Heart left ventricle (tissue), 16 donors: Measurements from ENCODE around the gene ADGRA1. TPM values are rescaled to one million over a fixed set of nuclear protein-coding genes. Genes with fewer than 3 reads are reported as not detected.

Source experiments
- ATAC-seq, 4 donors: fragments of 200-7000 bp; cut with Tn5 transposase; one replicate each; pipeline ENCODE4 v1.9.1; 2020 to 2022; ENCODE audit warnings: moderate library complexity in 4 of 4, mild to moderate bottlenecking in 3 of 4, moderate number of reproducible peaks in 1 of 4
- DNase-seq, 5 donors: peaks; one replicate each; pipeline ENCODE4 v3.0.0-alpha.2; 2020
- H3K27ac ChIP-seq, 12 donors: fragments of 200-600 bp; sonication (generic) in 4 of 12; one replicate each; pipeline versions ENCODE4 v1.5.0 to v1.8.0; 2016 to 2022; ENCODE audit warnings: mild to moderate bottlenecking in 2 of 12
- H3K27me3 ChIP-seq, 9 donors: fragments of 200-600 bp; sonication (generic) in 2 of 9; one replicate each; pipeline versions ENCODE4 v1.5.1 to v1.8.0; 2016 to 2022; ENCODE audit warnings: mild to moderate bottlenecking in 3 of 9
- H3K36me3 ChIP-seq, 9 donors: fragments of 200-600 bp; sonication (generic) in 2 of 9; one replicate each; pipeline versions ENCODE4 v1.5.0 to v1.8.0; 2018 to 2022; ENCODE audit warnings: mild to moderate bottlenecking in 2 of 9
- H3K4me1 ChIP-seq, 12 donors: fragments of 200-600 bp; sonication (generic) in 4 of 12; one replicate each; pipeline versions ENCODE4 v1.5.0 to v1.8.0; 2016 to 2022; ENCODE audit warnings: mild to moderate bottlenecking in 3 of 12
- H3K4me3 ChIP-seq, 12 donors: fragments of 200-600 bp; sonication (generic) in 4 of 12; one replicate each; pipeline versions ENCODE4 v1.5.0 to v1.8.0; 2017 to 2022; ENCODE audit warnings: mild to moderate bottlenecking in 9 of 12, moderate library complexity in 4 of 12
- H3K9me3 ChIP-seq, 12 donors: fragments of 200-600 bp; sonication (generic) in 4 of 12; one replicate each; pipeline versions ENCODE4 v1.5.0 to v1.8.0; 2016 to 2022; ENCODE audit warnings: mild to moderate bottlenecking in 1 of 12
- CTCF ChIP-seq, 12 donors: fragments of 200-600 bp; sonication (generic) in 4 of 12; IDR thresholded peaks; one replicate each; pipeline versions ENCODE4 v1.5.0 to v1.8.0; 2018 to 2022; ENCODE audit warnings: antibody characterized with exemption in 12 of 12, mild to moderate bottlenecking in 5 of 12
- POLR2A ChIP-seq, 2 donors: fragments of 450-650 bp; IDR thresholded peaks; one replicate each; pipeline ENCODE4 v1.6.1; 2017; ENCODE audit warnings: antibody characterized with exemption in 2 of 2, mild to moderate bottlenecking in 2 of 2, moderate library complexity in 2 of 2
- WGBS, 4 donors: extraction: QIAGEN DNeasy Blood & Tissue Kit in 2 of 4; methylation state at CpG; one replicate each; pipeline versions ENCODE4 v1.1.5 to v1.1.7; 2013 to 2018; 5-methylcytosine and 5-hydroxymethylcytosine counted together
- intact Hi-C, 10 donors: fragments of 100-400 bp; cut with DNase I; formaldehyde crosslinking; loops; one replicate each; pipeline versions ENCODE4 v1.11.1 to v1.14.2; 2022
- polyA plus RNA-seq, 2 donors: library from polyadenylated mRNA; stranded (reverse); fragments of 200-250 nt; gene quantifications; one replicate each; pipeline ENCODE4 v1.2.3, GENCODE V29; 2013
- total RNA-seq, 9 donors: library from RNA; depleted of rRNA in 2 of 9; stranded (reverse); fragments of >200 nt in 2 of 9; fragmentation: NEBNext Ultra II Directional in 3 of 9; extraction: Animal tissue kit (Norgen Biotek cat#: 25700) in 3 of 9; gene quantifications; one replicate each; pipeline versions ENCODE4 v1.1.0 to v1.2.4, GENCODE V29; 2016 to 2023
- donor health status: ischemic (EF 13 %, LVEDD 7.1; RV severe dilation, severe dysfunction).
- donor health status: healthy with polysubstance abuse.
- donor health status: DM: no; HTN: yes; CAD: no.
- donor health status: DM: no; HTN: no; CAD: no.
- donor health status: ischemic (EF 25% LVEDD 6.9; RV normal size, moderate dysfunction).
- donor health status: ischemic (EF 25% LVEDD 5.7; RV mildly dilated, moderate dysfunction).
- donor health status: healthy.
- donor health status: DM: yes; HTN: yes; CAD: no.
- donor health status: ischemic (EF 35%, LVEDD 5.7; RV mildly dilated, moderate dysfunction).
- donor health status: nonischemic (EF 11% LVEDD 7.7; RV severe dilation, severe dysfunction).
- donor health status: DM: yes; HTN: yes; CAD: no.
- donor health status: PGD.
- donor health status: ischemic (EF 29% LVEDD 5.4; RV normal size, mild dysfunction).
- donor health status: nonischemic (EF 23%, LVEDD 6.1; RV moderate dilation, normal function).

The ADGRA1 gene
- total and polyA plus RNA-seq, 11 donors: 0.03 to 0.19 (median 0.13) TPM; not detected in 8

GRCh38 chr10:133132473-133133291 lies 45.0 kb downstream of the ADGRA1 start:
- Histone ChIP-seq H3K27me3 (no peaks in the 10 kb centered on the region), H3K27ac (no peak overlapping the region), H3K4me1 (no peaks in the 10 kb centered on the region), H3K36me3 (no peaks in the 10 kb centered on the region), H3K4me3 (no peak overlapping the region), H3K9me3 (no peaks in the 10 kb centered on the region)
- ATAC-seq (peak in 2 of 4 donors; percentile 11 to 24), DNase-seq (peak in 2 of 5 donors; percentile 14 to 20)
- TF ChIP-seq CTCF (IDR thresholded peaks at IDR 0.05): no peak
- TF ChIP-seq POLR2A (IDR thresholded peaks at IDR 0.05): no peak
- intact Hi-C loops: loop anchor here in 1 of 10 donors (10.0 kb wide), 1 partner anchor 468 kb away; no protein-coding TSS in a partner anchor
- WGBS, 4 donors: 78 to 88% (median 86%) methylated on average over 17 to 26 of the region's 26 CpGs

- DNase-seq (peak in 3 of 5 donors; percentile 9 to 24 (median 12)), ATAC-seq (no peak)
- H3K9me3 ChIP-seq: no peaks in the 10 kb centered on the region
- no peaks in the 10 kb centered on the region for H3K27me3 ChIP-seq
- TF ChIP-seq POLR2A (IDR thresholded peaks at IDR 0.05) (no peak), CTCF (IDR thresholded peaks at IDR 0.05) (no peak)
- WGBS, 4 donors: 76 to 86% (median 81%) methylated on average over 16 to 20 of the region's 20 CpGs
- H3K4me3 ChIP-seq: no peak overlapping the region
- H3K4me1 ChIP-seq: no peaks in the 10 kb centered on the region
- intact Hi-C loops: loop anchor here in 1 of 10 donors (10.0 kb wide), 1 partner anchor 469 kb away; no protein-coding TSS in a partner anchor
- H3K27ac ChIP-seq: no peak overlapping the region
- no peaks in the 10 kb centered on the region for H3K36me3 ChIP-seq
Observed at GRCh38 chr10:133133471-133134231, 45.9 kb downstream of the ADGRA1 start.

- no peak overlapping the region for H3K27ac ChIP-seq
- H3K4me1 ChIP-seq: no peaks in the 10 kb centered on the region
- intact Hi-C loops: loop anchor here in 1 of 10 donors (10.0 kb wide), 1 partner anchor 470 kb away; no protein-coding TSS in a partner anchor
- peaks cover 0 to 2% (median 0%) of the 10 kb centered on the region in 9 donors for H3K27me3 ChIP-seq
- no peak overlapping the region for H3K4me3 ChIP-seq
- DNase-seq (peak in 1 of 5 donors; percentile 13), ATAC-seq (no peak)
- no peaks in the 10 kb centered on the region for H3K9me3 ChIP-seq
- H3K36me3 ChIP-seq: no peaks in the 10 kb centered on the region
- TF ChIP-seq CTCF (IDR thresholded peaks at IDR 0.05): no peak
- TF ChIP-seq POLR2A (IDR thresholded peaks at IDR 0.05): no peak
- 67 to 78% (median 73%) methylated on average over 15 to 20 of the region's 20 CpGs for WGBS, 4 donors
Observed at GRCh38 chr10:133134411-133135115, 46.8 kb downstream of the ADGRA1 start.
